ENCODE data around the gene OASL. TPM values are rescaled to one million over a fixed set of nuclear protein-coding genes. Genes with fewer than 3 reads are reported as not detected.

The OASL gene
- total RNA-seq, 1 donor from 2014 or later: 0.11 TPM

GRCh38 chr12:120996133-120996746 lies 42.8 kb downstream of the OASL start:
- no peak for TF ChIP-seq CTCF (IDR thresholded peaks at IDR 0.05; ENCODE audit: unreplicated experiment)
- Mint-ChIP-seq H3K27me3 (ENCODE audit: low read depth) (peaks cover 25% of the 10 kb centered on the region), H3K27ac (no peak overlapping the region), H3K4me3 (no peak overlapping the region), H3K4me1 (peaks cover 8% of the 10 kb centered on the region), H3K36me3 (no peaks in the 10 kb centered on the region), H3K9me3 (no peaks in the 10 kb centered on the region)
- DNase-seq (ENCODE audit: low spot score in 2 of 2, unreplicated experiment in 2 of 2): no peak

- peaks cover 3% of the 10 kb centered on the region for H3K4me1 Mint-ChIP-seq
- H3K9me3 Mint-ChIP-seq: no peaks in the 10 kb centered on the region
- H3K27ac Mint-ChIP-seq: no peak overlapping the region
- TF ChIP-seq CTCF (IDR thresholded peaks at IDR 0.05; ENCODE audit: unreplicated experiment): no peak
- no peak overlapping the region for H3K4me3 Mint-ChIP-seq
- peaks cover 25% of the 10 kb centered on the region for H3K27me3 Mint-ChIP-seq (ENCODE audit: low read depth)
- no peaks in the 10 kb centered on the region for H3K36me3 Mint-ChIP-seq
- no peak for DNase-seq (ENCODE audit: low spot score in 2 of 2, unreplicated experiment in 2 of 2)
These were observed 44.3 kb downstream of the OASL start for GRCh38 chr12:120994589-120995337.

- Mint-ChIP-seq H3K27me3 (ENCODE audit: low read depth) (peaks cover 25% of the 10 kb centered on the region), H3K4me1 (no peaks in the 10 kb centered on the region), H3K4me3 (no peak overlapping the region), H3K36me3 (no peaks in the 10 kb centered on the region), H3K9me3 (no peaks in the 10 kb centered on the region), H3K27ac (no peak overlapping the region)
- DNase-seq (ENCODE audit: low spot score in 2 of 2, unreplicated experiment in 2 of 2): no peak
- no peak for TF ChIP-seq CTCF (IDR thresholded peaks at IDR 0.05; ENCODE audit: unreplicated experiment)
These were observed 45.0 kb downstream of the OASL start for GRCh38 chr12:120994059-120994458.

- Mint-ChIP-seq H3K4me1 (no peaks in the 10 kb centered on the region), H3K27me3 (ENCODE audit: low read depth) (peaks cover 25% of the 10 kb centered on the region), H3K9me3 (peaks cover under 1% of the 10 kb centered on the region), H3K36me3 (no peaks in the 10 kb centered on the region), H3K27ac (no peak overlapping the region), H3K4me3 (no peak overlapping the region)
- no peak for DNase-seq (ENCODE audit: low spot score in 2 of 2, unreplicated experiment in 2 of 2)
- TF ChIP-seq CTCF (IDR thresholded peaks at IDR 0.05; ENCODE audit: unreplicated experiment): no peak
These were observed 45.5 kb downstream of the OASL start for GRCh38 chr12:120993496-120993895.

- no peaks in the 10 kb centered on the region for H3K4me1 Mint-ChIP-seq
- no peak for TF ChIP-seq CTCF (IDR thresholded peaks at IDR 0.05; ENCODE audit: unreplicated experiment)
- no peak overlapping the region for H3K4me3 Mint-ChIP-seq
- no peak overlapping the region for H3K27ac Mint-ChIP-seq
- H3K9me3 Mint-ChIP-seq: peaks cover 4% of the 10 kb centered on the region
- H3K27me3 Mint-ChIP-seq (ENCODE audit: low read depth): peaks cover 25% of the 10 kb centered on the region
- no peaks in the 10 kb centered on the region for H3K36me3 Mint-ChIP-seq
- no peak for DNase-seq (ENCODE audit: low spot score in 2 of 2, unreplicated experiment in 2 of 2)
These were observed 46.1 kb downstream of the OASL start for GRCh38 chr12:120992989-120993388.
